NCI-H1092 treated with DMSO at 0.1 percent for 48 hours (cell line): ENCODE data around the gene SF3B5.
A peak's percentile ranks its signal among the peaks of the same experiment; 100 is the strongest.
"Not testable (repeated sequence)": the region's sequence is repeated elsewhere in the genome, so short reads cannot be mapped to it uniquely, and the experiment has no call there.

Experiments
- DNase-seq: peaks from one replicate; lab custom pipeline; 2025; lab: John Stamatoyannopoulos, UW

The SF3B5 gene

DNA sequence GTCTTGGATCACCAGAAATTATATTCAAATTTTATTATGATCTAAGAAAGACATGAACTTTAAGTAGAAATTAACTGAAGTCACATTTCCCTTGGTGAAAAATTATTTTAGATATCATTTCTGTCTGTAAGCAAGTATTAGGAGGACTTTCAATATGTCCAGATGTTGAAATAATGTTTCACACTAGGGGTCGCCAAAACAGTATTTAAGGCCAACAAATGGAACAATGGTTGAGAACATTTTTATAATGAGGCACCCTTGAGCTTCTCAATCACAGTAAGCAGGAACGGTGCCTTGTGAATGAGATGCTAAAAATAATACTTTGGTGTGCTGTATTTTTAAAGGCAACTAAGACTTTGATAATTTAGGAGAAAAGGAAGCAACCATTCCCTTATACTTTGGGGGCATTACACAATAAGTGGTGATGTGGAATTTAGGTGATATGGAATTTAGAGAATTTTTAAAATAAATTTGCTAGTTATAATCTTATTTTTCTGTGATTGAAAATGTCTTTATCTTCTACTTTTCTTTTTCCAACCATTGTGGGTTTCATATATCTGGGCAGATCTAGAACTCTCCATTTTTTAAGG is 9.6 kb upstream of the SF3B5 start:
- DNase-seq = peak; percentile 25

DNA sequence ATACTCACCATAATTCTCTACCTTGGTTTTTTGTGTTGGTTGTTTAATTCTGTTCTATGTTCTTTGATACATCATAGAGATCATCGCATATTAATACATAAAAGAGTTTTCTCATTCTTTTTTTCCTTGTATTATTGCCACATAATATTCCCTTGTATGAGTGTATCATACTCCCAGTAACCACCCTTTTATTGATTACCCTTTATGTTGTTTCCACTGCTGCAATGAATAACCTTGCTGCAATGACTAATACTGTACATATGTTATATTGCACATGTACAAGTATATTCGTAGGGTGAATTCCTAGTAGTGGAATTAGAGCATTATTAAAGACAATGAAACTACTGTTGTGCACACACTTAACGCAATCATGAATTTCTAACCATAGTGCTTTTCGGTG is 9.1 kb upstream of the SF3B5 start:
- no peak for DNase-seq

DNA sequence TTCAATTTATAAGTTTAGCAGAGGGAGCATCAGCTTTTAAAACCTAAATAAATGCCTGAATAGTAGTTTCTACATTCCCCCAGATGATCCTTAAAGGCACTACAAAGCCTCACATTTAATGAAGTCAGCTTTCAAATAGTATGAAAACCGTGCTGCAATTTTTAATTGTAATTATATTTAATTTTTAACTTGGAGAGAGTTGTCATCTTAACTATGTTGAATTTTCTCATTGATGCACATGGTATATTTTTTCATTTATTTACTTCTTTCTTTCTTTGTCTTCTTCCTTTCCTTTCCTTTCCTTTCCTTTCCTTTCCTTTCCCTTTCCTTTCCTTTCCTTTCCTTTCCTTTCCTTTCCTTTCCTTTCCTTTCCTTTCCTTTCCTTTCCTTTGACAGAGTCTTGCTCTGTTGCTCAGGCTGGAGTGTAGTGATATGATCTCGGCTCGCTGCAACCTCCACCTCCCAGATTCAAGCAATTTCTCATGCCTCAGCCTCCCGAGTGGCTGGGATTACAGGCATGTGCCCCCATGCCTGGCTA is 7.7 kb upstream of the SF3B5 start:
- no peak for DNase-seq

DNA sequence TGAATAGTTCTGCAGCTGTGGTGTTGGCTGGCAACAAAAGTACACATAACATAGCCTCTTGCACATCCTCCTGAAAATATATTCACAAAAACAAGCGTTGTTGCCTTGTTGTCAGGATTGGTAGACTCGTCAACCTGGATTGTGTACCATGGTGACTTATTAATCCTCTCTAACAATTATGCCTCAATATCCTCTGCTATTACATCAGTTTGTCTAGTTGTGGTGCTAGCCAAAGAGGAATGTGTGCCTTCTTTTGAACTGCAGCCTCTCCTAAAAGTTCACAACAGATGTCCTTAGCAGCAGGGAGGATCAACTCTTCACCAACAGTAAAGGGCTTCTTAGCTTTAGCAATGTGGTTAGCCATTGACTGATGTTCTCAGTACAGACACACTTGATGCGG is 3.6 kb upstream of the SF3B5 start:
- no peak for DNase-seq

DNA sequence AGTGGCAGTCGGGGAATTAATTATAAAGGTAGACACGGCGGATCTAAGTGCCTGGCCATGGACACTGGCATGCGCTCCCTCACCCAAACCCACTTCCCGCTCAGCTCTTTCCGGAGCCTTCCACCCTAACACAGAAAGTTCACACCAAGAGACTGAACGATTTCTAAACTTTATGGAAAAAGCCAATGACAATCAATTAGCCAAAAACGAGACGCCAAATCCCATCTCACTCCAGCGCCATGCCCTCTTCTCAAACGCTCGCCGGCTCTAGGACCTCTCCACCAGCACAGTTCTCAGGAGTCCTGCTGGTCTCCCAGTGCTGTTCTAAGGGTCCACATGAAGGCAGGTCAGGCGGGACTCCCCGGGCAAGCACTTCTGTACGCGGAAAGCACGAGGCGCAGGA is 641 bp downstream of the SF3B5 start:
- no peak for DNase-seq

DNA sequence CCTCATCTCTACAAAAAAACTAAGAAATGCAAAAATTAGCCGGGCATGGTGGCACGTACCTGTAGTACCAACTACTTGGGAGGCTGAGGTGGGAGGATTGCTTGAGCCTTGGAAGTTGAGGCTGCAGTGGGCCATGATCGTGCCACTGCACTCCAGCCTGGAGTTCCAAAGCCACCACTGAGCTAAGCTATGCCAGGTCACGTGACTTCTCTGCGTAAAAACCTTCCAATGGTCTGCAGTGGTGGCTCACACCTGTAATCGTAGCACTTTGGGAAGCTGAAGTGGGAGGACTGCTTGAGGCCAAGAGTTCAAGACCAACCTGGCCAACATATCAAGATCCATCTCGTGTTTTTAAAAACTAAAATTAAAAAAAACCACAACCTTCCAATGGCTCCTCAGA is 1.7 kb downstream of the SF3B5 start:
- DNase-seq = no peak

DNA sequence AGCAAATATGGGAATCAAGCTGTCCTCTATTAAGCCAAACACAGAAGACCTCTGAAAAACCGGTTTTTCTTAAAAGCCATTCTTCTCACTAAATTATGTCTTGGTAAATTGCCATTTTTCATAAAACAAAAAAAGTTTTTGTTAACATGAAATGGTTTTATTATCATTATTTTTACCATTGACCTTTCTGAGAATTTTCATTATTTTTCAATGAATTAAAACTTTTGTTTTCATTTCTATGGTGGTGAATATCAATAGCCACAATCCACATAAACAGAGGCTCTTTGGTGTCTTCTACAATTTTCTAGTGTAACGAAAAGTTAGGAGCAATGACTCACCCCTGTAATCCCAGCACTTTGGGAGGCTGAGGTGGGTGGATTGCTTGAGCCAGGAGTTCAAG is 2.1 kb downstream of the SF3B5 start:
- no peak for DNase-seq

DNA sequence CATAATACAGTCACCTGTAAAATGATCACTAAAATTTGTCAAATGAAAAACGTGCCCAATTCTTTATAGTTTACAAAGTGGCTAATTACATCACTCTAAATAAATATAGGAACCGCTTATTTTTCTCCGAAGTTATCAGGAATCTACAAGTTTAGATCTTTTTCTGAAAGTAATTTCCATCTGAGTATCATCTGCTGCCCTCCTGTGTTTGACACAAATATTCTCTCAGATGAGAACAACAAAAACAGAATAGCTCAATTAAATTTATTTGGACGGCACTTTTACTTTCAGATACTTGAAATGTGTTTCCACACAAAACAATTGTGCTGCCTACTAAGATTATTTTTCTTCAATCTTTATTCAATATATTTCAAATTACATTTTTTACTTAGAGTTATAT is 5.0 kb downstream of the SF3B5 start:
- no peak for DNase-seq

DNA sequence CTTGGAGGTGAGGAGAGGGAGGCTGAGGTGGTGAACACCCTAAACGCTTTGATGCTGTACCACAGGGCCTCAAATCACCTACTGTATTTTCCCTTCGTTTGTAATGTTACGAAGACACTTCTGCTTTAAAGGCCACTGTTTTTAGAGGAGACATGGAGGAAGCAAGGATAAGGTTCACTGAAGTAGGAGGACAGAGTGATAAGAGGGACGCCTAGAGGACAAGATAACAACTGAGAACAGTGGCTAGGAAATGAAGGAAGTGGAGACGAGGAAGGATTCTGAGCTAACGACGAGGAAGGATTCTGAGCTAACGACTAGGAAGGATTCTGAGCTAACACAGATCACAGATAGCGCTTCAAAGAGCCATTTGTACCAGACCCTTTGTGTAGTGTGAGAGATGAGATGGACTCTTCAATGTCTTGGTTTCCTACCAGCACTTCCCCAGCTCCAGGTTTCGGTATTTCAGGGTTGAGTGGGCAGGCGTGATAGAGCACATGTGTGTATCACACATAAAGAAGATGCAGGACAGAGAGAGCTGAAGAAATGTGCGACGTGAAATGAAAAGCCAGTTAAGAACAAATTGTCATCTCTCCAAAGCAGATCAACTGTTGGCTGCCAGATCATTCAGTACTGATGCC is 7.5 kb downstream of the SF3B5 start:
- DNase-seq = no peak

DNA sequence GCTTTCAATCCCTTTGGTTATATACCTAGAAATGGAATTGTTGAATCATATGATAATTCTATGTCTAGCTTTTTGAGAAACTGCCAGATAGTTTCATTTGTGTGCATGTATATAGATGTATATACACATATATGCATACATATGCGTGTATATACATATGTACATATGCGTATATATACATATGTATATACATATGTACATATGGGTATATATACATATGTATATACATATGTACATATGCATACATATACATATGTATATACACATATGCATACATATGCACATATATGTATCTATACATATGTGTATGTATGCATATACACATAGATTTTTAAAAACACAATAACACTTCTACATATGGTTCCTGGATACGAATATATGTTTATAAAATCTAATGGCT is 8.4 kb downstream of the SF3B5 start:
- DNase-seq = no peak

DNA sequence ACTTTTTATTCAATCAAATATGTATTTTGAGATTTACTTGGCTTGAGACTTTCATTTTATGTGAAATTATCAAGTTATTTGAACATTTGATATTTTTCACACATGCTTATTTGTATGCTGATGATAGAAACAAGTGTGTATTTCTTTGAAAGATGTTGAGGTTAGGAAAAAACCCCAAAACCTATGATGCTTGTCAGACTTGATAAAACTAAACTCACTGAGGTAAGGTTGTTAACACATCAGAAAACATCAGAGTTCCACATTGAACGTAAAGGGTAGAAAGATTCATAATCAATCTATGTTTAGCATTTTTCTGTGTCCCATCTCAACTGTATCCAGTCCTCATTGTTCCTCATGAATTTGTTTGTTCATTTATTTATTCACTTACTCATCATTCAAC is 12.2 kb downstream of the SF3B5 start:
- no peak for DNase-seq

DNA sequence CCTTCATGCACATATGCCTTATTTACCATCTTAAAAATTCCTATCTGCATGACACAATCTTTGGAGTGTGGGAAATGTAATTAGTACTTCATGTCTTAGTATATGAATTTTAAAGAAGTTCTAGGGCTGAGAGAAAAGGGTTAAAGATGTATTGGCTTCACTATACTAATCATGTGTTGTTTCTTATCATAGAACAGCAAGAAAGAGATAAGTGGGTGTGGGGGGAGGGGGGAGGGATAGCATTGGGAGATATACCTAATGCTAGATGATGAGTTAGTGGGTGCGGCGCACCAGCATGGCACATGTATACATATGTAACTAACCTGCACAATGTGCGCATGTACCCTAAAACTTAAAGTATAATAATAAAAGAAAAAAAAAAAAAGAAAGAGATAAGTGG is 13.0 kb downstream of the SF3B5 start:
- DNase-seq = not testable (repeated sequence)

DNA sequence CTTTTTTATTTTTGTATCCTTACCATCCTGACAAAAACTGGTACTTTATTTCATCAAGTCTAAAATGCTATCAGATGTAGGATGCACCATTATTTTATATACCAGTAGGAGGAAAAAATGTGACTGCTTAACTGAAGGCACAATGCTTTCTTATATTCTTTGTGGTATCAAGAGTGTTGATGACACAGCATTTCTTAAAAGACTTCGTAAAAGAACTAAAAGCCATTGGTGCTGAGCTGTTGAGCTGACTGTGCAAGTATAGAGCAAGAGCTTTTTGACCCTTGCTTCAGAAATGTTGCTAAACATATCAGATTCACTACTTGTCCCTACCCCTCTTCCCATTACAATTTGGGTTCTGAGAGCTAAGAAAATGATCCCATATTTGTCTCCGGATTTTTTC is 17.5 kb downstream of the SF3B5 start:
- DNase-seq = no peak

DNA sequence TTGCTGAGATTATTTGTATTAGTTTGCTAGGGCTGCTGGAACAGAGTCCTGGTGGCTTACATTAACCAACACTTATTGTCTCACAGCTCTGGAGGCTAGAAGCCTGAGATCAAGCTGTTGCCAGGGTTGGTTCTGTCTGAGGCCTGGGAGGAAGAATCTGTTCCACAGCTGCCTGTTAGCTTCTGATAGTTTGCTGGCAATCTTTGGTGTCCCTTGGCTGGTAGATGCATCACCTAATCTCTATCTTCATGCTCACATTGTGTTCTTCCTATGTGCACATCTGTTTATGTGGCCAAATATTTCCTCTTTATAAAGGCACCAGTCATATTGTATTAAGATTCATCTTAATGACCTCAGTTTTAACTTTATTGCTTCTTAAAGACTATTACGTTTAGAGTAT is 19.5 kb downstream of the SF3B5 start:
- no peak for DNase-seq

DNA sequence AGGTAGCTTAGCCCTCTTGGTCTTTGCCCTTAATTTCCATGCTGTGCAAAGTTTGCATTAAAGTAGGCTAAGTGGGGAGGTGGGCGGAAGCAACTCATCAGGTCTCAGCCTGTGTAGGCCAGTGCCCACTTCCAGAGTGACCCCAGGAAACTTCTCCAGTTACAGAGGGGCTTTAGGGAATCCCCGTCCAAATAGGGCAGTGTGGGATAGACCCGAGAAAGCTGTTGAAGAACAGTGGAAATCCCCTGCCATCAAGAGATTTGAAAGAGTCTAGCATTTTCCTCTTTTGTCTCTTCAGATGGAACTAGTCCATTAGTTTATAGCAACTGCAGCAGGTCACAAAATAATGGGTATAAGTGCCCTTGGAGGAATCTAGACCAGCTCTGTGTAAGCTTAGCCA is 20.2 kb downstream of the SF3B5 start:
- DNase-seq = no peak

DNA sequence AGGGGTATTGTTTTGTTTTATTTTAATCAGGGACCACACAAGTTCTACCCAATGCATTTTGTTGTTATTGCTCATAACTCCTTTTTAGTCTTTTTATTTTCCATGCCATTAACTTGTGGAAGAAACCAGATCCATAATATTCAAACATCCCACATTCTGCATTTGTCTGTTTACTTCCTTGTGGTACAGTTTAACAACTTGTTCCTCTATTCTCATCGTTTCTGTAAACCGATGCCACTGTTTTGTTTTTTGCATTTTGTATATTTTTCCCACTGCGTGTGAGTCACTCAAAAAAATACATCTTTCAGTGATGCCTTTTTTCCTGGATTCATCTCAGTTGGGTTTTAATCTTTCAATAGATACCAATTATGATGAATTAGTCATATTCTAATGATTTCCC is 22.3 kb downstream of the SF3B5 start:
- no peak for DNase-seq

DNA sequence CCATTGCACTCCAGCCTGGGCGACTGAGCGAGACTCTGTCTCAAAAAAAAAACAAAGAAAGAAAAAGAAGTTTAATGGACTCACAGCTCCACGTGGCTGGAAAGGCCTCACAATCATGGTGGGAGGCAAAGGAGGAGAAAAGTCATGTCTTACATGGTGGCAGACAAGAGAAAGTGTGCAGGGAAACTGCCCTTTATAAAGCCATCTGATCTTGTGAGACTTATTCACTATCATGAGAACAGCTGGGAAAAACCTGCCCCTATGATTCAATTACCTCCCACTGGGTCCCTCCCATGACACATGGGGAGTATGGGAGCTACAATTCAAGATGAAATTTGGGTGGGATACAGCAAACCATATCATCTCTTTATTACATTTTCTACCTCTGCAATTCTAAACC is 25.9 kb downstream of the SF3B5 start:
- no peak for DNase-seq

DNA sequence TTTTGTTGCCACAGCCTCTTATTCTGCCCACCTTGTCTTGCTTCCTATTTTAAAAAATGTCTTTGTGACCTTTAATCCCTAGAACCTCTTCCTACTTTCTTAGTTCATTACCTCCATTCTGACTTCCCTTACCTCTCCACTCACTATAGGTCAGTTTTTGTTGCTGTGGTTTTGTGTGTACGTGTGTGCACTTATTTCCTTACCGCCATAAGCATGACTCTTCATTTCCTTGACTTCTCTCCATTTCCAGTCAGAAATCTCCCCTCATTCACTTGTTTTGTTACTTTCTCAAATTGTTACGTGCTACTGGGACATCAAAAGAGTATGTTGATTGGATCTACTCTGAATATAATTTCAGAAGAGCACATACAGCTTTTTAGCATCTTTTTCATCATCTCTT is 26.6 kb downstream of the SF3B5 start:
- no peak for DNase-seq

DNA sequence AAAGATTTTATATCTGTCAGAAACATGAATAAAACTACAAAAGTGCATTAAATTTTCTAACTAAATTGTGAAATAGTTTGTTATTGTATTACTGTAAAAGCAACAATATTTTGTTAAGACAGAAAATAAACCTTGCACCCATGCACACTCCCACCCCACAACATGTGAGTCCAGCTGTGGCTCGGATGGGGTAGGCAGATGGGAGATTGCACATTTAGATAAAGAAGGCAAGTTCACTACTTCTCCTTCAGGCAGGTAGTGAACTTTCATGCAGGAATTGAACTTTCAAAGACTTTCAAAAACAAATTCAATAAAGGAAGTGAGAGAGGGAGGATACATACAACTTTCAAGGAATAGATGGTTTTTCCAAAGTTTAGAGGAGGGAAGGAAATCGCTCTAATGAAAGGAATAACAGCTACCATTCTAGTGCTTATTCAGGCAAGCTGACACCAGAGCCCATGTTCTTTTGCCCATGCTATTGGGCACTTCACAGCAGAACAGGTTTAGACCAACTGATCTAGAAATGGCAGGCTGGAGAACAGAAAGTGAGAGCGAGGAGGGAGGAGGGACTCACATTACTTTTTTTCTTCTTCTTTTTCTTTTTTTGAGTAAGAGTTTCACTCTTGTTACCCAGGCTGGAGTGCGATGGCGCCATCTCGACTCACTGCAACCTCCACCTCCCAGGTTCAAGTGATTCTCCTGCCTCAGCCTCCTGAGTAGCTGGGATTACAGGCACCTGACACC is 28.5 kb downstream of the SF3B5 start:
- no peak for DNase-seq

DNA sequence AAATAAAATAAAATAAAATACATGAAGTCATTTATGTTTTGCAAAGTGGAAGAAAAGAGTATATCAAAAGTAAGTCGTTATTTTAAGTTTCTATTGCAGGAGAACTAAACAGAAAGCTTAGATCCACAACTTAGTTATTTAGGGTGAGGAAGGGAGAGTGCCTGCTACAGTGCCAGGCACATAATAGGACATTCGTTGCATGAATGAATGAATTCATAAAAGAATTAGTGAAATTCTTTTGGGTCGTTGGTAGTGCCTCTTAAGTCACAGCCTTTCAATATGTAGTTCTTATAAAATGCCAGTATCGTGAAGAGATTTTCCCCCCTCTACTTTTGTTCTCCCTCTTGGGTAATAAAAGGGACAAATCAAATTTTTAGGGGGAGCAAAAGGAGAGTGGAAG is 29.1 kb downstream of the SF3B5 start:
- no peak for DNase-seq

DNA sequence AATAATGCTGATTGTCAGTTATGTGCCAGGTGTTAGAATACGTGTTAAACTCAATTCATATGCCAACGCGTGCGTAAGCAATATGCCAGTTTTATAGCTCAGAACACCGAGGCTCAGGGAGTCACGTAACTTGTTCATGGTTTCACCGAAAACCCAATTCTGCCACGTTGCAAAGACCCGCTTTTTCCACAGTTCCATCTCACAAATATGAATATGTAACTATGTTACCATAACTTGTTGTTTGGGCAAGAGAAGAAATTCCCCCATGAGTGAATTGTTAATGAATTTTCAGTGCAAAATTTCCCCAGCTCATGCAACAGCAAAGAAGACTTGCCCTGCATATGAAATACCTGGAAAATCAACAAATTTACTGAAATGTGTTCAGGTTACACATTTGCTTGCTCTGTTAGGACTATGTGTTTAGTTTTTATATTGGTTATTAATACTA is 30.1 kb downstream of the SF3B5 start:
- DNase-seq = no peak

DNA sequence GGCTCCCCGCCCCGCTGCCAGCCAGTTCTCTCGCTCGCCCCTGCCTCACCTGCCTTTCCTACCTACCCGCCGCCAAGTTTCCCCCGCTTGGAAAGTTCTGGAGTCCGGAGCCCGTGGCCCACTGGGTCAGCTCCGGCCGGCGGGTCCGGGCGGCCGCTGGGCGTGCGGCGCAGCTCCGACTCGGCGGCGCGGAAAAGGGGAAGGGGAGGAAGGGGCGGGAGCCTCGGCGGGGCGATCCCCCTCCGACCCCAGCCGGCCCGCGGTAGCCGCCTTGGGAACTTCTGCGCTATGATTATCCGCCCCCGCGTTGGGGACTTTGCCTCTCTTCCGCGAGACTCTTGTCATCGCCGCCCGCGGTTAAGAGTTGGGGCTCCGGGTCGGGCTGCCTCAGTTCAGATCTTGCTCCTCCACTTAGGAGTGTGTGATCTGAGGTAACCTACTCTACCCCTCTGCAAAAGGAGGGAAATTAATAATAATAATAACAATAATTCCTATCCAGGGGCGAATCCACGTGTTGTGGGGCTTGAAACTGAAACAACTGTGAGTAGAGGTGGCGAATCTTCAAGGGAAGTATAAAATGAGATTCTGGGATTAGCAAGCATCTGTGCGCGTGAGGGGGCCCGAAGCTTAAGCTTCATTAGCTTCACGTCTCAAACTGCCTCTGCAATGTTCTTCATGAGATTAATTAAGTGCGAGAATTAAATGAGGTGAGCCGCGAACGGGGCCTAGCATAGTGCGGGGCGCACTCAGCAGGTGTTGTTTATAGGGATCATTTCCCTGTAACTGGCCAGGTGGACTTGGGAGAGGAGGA is 30.8 kb downstream of the SF3B5 start:
- DNase-seq = no peak
